Ovary (tissue), 3 donors: ENCODE measurements around the gene C2orf80.

ENCODE experiments used
- CTCF ChIP-seq, 3 donors: fragments of 450-650 bp in 2 of 3; fragments of 200-600 bp in 1 of 3; IDR thresholded peaks; one replicate each; pipeline versions ENCODE4 v1.5.1 to v1.8.0; 2016 to 2022; ENCODE audit warnings: antibody characterized with exemption in 3 of 3, mild to moderate bottlenecking in 1 of 3
- POLR2A ChIP-seq: fragments of 450-650 bp; IDR thresholded peaks from one replicate; pipeline ENCODE4 v1.6.1; 2017; ENCODE audit warnings: antibody characterized with exemption, mild to moderate bottlenecking, moderate library complexity
- donor health status: DM: no; HTN: no; CAD: no.

- TF ChIP-seq CTCF (IDR thresholded peaks at IDR 0.05) (no peak), POLR2A (no peak)
Observed at GRCh38 chr2:208210688-208211451, 21.0 kb upstream of the C2orf80 start.
